Erythroblast (primary cell): ENCODE measurements around the gene DISC1.

ENCODE experiments used
- GATA1 ChIP-seq: IDR thresholded peaks from 2 replicates; pipeline ENCODE4 v1.6.1; 2011; ENCODE audit warnings: low read depth, mild to moderate bottlenecking, control low read depth, low read length, moderate library complexity
- POLR2A ChIP-seq: IDR thresholded peaks from 2 replicates; pipeline ENCODE4 v1.6.1; 2011; ENCODE audit warnings: mild to moderate bottlenecking, low read length

- TF ChIP-seq POLR2A: no peak
- TF ChIP-seq GATA1: no peak
Measured at GRCh38 chr1:231619257-231619634, 7.3 kb upstream of the DISC1 start.
